GM13976 (cell line): Measurements from ENCODE around the gene CCNG2.

Source experiments
- DNase-seq: peaks from one replicate; pipeline ENCODE4 v3.0.0; 2012; ENCODE audit warnings: low spot score
- in situ Hi-C: fragments of 300-500 bp; cut with MboI; formaldehyde crosslinking; loops from one replicate; pipeline ENCODE4 v1.12.0; 2022; ENCODE audit warnings: low sequenced_read_pairs, mixed read lengths, inconsistent platforms; ENCODE audit not compliant: unreplicated experiment
- TF ChIP-seq, protein P1 (sequence below): IDR thresholded peaks from 2 replicates; pipeline ENCODE4 v1.5.1; 2012; ENCODE audit warnings: borderline replicate concordance, mild to moderate bottlenecking; ENCODE audit not compliant: insufficient read depth; ENCODE audit errors: extremely low read depth, missing control alignments, control extremely low read depth

Gene CCNG2

DNA sequence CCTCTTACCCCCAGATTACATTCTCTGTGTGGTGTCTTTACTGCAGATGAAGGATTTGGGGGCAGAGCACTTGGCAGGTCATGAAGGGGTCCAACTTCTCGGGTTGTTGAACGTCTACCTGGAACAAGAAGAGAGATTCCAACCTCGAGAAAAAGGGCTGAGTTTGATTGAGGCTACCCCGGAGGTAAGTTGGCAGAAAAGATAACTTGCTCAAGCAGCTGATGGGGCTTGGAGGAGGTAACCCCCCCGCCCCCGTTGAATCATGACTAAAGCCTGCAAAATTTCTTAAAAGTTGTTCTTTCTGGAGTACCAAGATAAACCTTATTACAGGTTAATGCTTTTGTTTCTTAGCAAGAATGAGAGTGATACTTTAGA, 1.5 kb downstream of the CCNG2 start:
- DNase-seq, result no peak
- TF ChIP-seq, protein P1, sequence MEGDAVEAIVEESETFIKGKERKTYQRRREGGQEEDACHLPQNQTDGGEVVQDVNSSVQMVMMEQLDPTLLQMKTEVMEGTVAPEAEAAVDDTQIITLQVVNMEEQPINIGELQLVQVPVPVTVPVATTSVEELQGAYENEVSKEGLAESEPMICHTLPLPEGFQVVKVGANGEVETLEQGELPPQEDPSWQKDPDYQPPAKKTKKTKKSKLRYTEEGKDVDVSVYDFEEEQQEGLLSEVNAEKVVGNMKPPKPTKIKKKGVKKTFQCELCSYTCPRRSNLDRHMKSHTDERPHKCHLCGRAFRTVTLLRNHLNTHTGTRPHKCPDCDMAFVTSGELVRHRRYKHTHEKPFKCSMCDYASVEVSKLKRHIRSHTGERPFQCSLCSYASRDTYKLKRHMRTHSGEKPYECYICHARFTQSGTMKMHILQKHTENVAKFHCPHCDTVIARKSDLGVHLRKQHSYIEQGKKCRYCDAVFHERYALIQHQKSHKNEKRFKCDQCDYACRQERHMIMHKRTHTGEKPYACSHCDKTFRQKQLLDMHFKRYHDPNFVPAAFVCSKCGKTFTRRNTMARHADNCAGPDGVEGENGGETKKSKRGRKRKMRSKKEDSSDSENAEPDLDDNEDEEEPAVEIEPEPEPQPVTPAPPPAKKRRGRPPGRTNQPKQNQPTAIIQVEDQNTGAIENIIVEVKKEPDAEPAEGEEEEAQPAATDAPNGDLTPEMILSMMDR, result no peak
- in situ Hi-C loops, result no loop called here

DNA sequence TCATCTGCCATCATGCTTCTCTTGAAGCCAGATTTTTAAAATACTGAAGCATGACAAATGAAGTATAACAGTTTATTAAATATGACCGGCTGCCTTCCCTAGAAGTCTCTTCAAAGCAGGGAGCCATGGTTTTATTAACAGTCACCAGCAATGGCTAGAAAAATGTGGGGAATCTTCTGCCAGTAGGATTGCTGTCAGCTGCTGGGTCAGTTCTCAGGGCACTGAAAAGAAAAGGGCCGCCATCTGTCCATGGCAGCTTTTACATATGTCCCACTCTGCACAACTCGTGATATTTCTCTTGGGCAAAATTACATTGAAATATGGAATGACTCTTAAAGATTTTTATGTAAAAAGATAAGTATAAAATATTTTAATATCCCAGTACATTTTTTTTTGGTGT, 2.8 kb downstream of the CCNG2 start:
- in situ Hi-C loops, result no loop called here
- no peak for DNase-seq
- TF ChIP-seq, protein P1, result no peak

DNA sequence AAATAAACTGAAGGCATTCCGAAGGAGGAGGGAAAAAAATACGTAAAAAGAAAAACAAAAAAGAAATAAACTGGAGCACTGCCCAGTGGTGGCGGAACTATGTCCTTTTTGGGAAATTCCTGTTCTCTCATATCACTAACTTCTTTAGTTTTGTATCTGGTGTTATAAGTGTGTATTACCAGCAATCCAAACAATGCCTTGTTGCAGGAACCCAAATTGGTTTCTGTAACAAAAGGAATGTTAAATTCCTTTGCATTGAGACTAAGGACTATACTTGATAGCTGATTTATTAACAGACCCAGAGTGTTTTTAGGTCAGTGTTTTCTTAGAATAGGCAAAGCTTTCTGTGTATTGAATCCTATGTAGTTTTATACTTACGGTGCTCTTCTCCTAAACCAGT, 6.6 kb downstream of the CCNG2 start:
- in situ Hi-C loops, result no loop called here
- TF ChIP-seq, protein P1, result no peak
- no peak for DNase-seq

DNA sequence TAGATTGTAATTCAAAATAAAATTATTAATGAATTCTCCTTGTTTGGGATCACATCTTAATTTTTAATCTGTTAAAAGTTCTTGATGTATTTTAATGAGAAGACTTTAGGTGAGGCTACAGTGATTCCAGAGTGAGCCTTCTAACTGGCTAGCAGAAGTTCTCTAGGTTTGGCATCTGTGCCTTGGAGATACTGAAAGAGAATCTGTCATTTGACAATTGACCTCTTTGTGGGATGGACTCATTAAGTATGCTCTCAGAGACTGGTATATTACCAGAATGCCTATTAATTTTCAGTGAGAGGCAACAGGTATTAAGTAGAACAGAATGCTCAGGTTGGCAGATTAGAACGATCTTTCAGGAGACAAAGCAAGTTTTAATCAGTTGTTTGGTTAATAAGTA, 10.2 kb downstream of the CCNG2 start:
- in situ Hi-C loops, result no loop called here
- TF ChIP-seq, protein P1, result no peak
- DNase-seq, result no peak

DNA sequence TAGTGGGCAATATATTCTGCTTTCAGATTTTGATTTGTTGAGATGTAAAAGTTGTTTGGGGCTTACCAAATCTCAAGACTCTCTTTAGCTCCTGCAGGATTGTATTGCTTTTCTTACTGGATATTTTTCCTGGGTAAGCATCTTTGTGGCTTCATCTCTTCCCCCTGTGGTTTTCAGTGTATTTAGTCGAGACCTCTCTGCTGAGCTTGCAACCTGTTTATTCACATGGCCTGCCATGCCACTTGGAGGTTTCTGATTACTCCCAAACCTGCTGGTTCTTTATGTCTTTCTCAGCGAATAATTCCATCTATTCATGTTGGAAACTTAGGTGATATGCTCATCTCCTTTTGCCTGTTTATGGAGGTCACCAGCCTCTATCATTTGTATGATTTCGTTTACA, 10.9 kb downstream of the CCNG2 start:
- in situ Hi-C loops, result no loop called here
- TF ChIP-seq, protein P1, result no peak
- no peak for DNase-seq

DNA sequence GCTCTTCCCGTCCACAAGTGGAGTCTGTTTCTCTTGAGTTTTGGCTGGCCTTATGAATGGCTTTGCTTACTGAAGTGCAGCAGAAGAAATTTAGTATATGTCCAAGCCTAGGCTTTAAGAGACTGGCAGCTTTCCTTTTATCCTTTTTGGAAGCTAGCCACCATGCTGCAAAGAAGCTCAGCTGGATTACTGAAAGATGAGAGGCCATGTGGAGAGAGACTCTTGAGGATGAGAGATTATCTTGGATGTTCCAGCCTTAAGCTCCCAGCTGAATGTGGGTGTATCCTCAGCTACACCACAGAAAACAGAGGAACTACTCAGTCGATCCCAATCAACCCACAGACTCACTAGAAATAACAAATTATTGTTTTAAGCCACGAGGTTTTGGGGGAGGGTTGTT, 12.5 kb downstream of the CCNG2 start:
- DNase-seq, result no peak
- in situ Hi-C loops, result no loop called here
- TF ChIP-seq, protein P1, result no peak

DNA sequence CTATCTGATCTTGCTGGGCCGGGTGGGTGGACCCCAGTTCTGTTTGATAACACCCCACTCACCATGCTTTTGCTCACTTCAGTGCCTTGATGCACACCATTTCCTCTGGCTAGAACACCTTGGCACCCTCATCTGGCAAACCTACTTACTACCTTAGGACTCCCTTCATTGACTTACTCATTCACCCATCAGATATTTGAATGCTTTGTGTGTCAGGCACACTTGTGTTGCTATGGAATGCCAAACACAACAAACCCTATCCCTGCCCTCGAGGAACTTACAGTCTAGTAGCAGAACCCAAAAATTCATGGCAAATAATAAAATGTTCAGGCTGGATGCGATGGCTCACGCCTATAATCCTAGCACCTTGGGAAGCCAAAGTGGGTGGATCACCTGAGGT, 13.9 kb downstream of the CCNG2 start:
- in situ Hi-C loops, result no loop called here

More for the DNA sequence above, 13.9 kb downstream of the CCNG2 start:
- TF ChIP-seq, protein P1, result no peak
- DNase-seq, result no peak
